ENCODE results near the gene BRD4.

The BRD4 gene

GRCh38 chr19:15247107-15248014 is 85.0 kb downstream of the BRD4 start:
- no peak for DNase-seq

- no peak for DNase-seq
These were observed 86.2 kb downstream of the BRD4 start for GRCh38 chr19:15246198-15246481.

GRCh38 chr19:15245370-15246197 is 86.8 kb downstream of the BRD4 start:
- no peak for DNase-seq

- no peak for DNase-seq
These were observed 87.5 kb downstream of the BRD4 start for GRCh38 chr19:15244808-15245207.

- DNase-seq: no peak
These were observed 88.1 kb downstream of the BRD4 start for GRCh38 chr19:15244106-15244803.

GRCh38 chr19:15243236-15243957 is 88.9 kb downstream of the BRD4 start:
- DNase-seq: no peak

GRCh38 chr19:15241259-15241910 is 91.0 kb downstream of the BRD4 start:
- peak; percentile 80 for DNase-seq

- DNase-seq: no peak
These were observed 91.8 kb downstream of the BRD4 start for GRCh38 chr19:15240515-15240914.

GRCh38 chr19:15239337-15239949 is 92.9 kb downstream of the BRD4 start:
- no peak for DNase-seq

- no peak for DNase-seq
These were observed 93.6 kb downstream of the BRD4 start for GRCh38 chr19:15238639-15239155.

GRCh38 chr19:15237759-15238638 is 94.3 kb downstream of the BRD4 start:
- DNase-seq: no peak

GRCh38 chr19:15236886-15237285 is 95.5 kb downstream of the BRD4 start:
- no peak for DNase-seq

- no peak for DNase-seq
These were observed 96.6 kb downstream of the BRD4 start for GRCh38 chr19:15235781-15236180.

- DNase-seq: no peak
These were observed 97.8 kb downstream of the BRD4 start for GRCh38 chr19:15234431-15235130.

GRCh38 chr19:15231271-15231670 is 101.1 kb downstream of the BRD4 start:
- DNase-seq: no peak

GRCh38 chr19:15227261-15227660 is 105.1 kb downstream of the BRD4 start:
- no peak for DNase-seq

GRCh38 chr19:15225760-15226159 is 106.6 kb downstream of the BRD4 start:
- DNase-seq: no peak

- DNase-seq: no peak
These were observed 108.5 kb downstream of the BRD4 start for GRCh38 chr19:15223649-15224361.

Data from NCI-H1694 (cell line).